ENCODE results near the gene PFKP.

PFKP gene

DNA sequence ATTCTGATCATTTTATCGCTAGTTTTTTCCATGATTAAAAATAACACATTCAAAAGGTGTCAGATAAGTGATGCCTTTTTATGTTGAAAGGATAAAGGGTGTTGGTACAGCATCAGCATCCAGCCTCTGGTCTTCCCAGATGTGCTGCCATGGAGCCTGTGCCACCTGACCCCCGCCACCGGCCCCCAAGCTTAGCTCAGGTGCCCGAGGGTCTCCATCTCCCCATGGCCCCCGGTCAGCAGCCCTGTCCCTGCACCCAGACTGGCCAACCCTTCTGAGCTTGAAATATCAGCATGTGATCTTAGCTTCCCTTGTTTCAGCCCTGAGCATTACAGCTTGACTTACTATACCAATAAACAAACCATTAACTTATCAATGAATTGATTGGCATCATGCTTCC is 24.6 kb downstream of the PFKP start:
- Histone ChIP-seq H3K4me1 (ENCODE audit: insufficient read depth, low read length) (peaks cover 35% of the 10 kb centered on the region), H3K9ac (ENCODE audit: low read depth, low read length) (no peak overlapping the region), H3K36me3 (ENCODE audit: insufficient read depth, low read length) (peaks cover 5% of the 10 kb centered on the region)

DNA sequence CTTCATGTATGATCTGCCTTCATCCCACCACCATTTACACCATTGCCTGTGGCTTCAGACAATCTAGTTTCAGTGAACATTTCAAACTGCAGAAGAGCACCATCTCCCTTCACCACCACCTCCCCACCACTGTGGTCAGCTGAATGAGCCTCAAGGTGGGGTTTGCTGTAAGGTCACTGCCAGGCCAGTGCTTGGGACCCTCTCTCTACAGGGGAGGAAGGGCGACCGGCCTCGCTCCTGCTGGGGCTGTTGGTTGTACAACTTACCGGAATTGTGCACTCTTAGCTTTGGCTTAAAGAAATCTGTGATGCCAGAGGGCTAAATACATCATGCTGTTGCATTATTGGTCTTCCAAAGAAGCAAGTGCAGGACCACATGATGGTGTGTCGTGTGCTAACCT is 26.6 kb downstream of the PFKP start:
- H3K9ac ChIP-seq (ENCODE audit: low read depth, low read length): no peak overlapping the region
- H3K36me3 ChIP-seq (ENCODE audit: insufficient read depth, low read length): peaks cover 5% of the 10 kb centered on the region
- H3K9me3 ChIP-seq (ENCODE audit: control insufficient read depth, insufficient read depth, low read length): no peaks in the 10 kb centered on the region
- H3K4me1 ChIP-seq (ENCODE audit: insufficient read depth, low read length): peaks cover 35% of the 10 kb centered on the region

More for the DNA sequence above, 24.6 kb downstream of the PFKP start:
- H3K9me3 ChIP-seq (ENCODE audit: control insufficient read depth, insufficient read depth, low read length): no peaks in the 10 kb centered on the region

DNA sequence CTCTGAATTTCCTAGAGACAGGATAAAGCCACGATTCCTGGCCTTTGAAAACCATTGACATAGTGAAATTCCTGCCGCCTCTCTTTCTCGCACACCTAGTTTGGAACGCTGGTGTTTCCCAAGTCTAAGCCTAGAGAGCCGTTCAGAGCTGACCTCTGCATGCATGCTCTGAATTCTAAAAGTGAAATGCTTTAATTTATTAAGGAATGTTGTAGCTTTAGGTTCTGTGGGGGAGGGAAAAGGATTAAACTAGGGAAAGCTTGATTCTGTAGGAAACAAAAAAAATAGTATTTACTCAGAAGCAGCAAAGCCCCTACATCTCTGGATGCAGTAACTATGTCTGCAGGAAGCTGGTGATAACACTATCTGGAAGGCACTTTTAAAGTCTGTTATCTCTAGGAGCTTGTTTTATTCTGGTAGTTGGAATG is 27.3 kb downstream of the PFKP start:
- Histone ChIP-seq H3K9me3 (ENCODE audit: control insufficient read depth, insufficient read depth, low read length) (no peaks in the 10 kb centered on the region), H3K9ac (ENCODE audit: low read depth, low read length) (0 out of 2 replicates have a peak overlapping the region, but pooled peaks have one; percentile 13), H3K36me3 (ENCODE audit: insufficient read depth, low read length) (peaks cover 6% of the 10 kb centered on the region), H3K4me1 (ENCODE audit: insufficient read depth, low read length) (peaks cover 35% of the 10 kb centered on the region)

DNA sequence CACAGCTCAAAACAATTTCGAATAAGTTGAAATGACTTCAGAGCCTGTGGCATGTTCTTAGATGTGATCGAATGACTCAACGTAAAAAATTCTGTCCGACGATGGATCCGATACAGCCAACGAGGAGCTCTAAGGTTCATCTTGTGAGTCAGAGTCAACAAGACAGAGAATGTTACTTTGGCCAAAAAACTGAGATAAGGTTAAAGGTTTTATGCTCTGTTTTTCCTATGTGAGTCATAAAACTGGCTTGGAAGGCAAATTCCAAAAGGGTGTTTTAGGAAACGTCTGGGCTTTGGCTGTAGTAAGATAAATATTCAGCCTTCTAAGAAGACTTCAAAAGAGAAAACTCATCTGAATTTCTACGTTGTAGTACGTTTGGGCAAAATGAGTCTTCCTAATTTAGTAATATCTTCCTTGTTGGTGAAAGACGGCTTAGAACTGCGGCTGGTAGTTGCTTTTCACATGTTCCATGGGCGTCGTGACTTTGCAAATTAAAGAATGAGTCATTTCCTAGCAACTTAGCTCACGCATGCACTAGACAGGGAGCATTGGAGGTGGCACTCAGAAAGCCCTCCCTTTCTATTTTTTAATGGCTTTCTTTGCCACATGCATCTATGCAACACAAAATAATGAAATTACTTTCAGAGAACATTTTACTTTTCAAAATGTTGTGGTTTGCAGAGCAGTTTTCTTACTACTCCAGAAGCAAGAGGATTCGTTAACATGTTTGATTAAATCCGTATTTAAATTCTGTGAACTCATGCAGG is 28.2 kb downstream of the PFKP start:
- no peaks in the 10 kb centered on the region for H3K9me3 ChIP-seq (ENCODE audit: control insufficient read depth, insufficient read depth, low read length)
- peaks cover 14% of the 10 kb centered on the region for H3K36me3 ChIP-seq (ENCODE audit: insufficient read depth, low read length)
- no peak overlapping the region for H3K9ac ChIP-seq (ENCODE audit: low read depth, low read length)
- H3K4me1 ChIP-seq (ENCODE audit: insufficient read depth, low read length): peaks cover 30% of the 10 kb centered on the region

DNA sequence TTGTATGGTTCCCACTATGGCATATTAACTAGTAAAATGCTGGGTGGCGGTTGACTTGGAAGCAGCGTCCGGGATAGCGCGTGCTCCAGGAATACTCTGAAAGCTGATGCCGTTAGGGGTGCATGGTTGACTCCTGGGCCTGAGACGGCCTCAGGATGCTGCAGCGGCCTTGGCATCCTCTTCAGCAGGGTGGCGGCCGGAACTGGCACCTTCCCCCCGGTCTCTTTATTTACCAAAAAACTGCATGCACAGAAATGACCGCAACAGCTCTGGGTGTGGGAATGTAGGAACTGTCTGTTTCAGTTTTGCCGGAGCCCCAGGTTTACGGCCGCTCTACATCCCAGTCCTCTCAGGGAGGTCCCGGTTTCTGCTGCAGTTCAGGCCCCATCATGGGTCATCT is 28.8 kb downstream of the PFKP start:
- Histone ChIP-seq H3K36me3 (ENCODE audit: insufficient read depth, low read length) (peaks cover 14% of the 10 kb centered on the region), H3K4me1 (ENCODE audit: insufficient read depth, low read length) (peaks cover 24% of the 10 kb centered on the region), H3K9me3 (ENCODE audit: control insufficient read depth, insufficient read depth, low read length) (no peaks in the 10 kb centered on the region), H3K9ac (ENCODE audit: low read depth, low read length) (no peak overlapping the region)

DNA sequence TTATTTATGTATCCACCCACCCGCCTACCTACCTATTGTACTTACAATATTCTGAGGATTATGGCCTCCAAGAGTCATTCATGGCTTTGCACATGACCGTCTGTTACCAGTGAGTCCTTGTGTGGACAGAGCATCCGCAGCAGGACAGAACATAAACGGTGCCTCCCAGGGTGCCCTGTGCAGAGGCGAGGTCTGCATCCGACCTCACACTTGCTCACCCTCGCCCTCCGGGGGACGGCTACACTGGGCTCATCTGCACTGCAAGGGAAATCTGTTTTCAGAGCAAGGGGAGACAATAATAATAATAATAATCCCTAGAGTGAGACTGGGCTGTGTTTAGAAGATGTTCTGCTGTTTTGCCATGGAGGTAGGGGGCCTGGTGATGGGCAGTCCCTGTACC is 29.8 kb downstream of the PFKP start:
- H3K36me3 ChIP-seq (ENCODE audit: insufficient read depth, low read length): peaks cover 14% of the 10 kb centered on the region
- no peak overlapping the region for H3K9ac ChIP-seq (ENCODE audit: low read depth, low read length)
- no peaks in the 10 kb centered on the region for H3K9me3 ChIP-seq (ENCODE audit: control insufficient read depth, insufficient read depth, low read length)
- peaks cover 24% of the 10 kb centered on the region for H3K4me1 ChIP-seq (ENCODE audit: insufficient read depth, low read length)

DNA sequence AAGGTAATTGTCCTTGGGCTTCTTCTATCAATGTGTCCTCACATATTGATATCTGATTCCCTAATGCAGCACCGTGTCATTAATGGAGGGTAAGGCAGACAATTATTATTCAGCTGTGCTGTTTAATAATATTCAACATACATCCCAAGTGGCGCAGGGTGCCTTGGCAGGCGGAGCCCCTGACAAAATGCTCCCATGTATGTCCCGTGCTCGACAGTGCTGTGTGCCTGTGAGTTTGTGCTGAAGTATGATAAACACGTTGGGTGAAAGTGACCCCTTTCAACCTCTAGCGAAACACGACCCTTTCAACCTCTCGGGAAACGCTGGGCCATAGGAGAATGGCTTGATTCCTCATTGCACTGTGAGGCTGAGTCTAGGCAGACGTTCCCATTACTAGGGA is 31.3 kb downstream of the PFKP start:
- Histone ChIP-seq H3K36me3 (ENCODE audit: insufficient read depth, low read length) (peaks cover 21% of the 10 kb centered on the region), H3K4me1 (ENCODE audit: insufficient read depth, low read length) (peaks cover 24% of the 10 kb centered on the region), H3K9ac (ENCODE audit: low read depth, low read length) (no peak overlapping the region), H3K9me3 (ENCODE audit: control insufficient read depth, insufficient read depth, low read length) (no peaks in the 10 kb centered on the region)

DNA sequence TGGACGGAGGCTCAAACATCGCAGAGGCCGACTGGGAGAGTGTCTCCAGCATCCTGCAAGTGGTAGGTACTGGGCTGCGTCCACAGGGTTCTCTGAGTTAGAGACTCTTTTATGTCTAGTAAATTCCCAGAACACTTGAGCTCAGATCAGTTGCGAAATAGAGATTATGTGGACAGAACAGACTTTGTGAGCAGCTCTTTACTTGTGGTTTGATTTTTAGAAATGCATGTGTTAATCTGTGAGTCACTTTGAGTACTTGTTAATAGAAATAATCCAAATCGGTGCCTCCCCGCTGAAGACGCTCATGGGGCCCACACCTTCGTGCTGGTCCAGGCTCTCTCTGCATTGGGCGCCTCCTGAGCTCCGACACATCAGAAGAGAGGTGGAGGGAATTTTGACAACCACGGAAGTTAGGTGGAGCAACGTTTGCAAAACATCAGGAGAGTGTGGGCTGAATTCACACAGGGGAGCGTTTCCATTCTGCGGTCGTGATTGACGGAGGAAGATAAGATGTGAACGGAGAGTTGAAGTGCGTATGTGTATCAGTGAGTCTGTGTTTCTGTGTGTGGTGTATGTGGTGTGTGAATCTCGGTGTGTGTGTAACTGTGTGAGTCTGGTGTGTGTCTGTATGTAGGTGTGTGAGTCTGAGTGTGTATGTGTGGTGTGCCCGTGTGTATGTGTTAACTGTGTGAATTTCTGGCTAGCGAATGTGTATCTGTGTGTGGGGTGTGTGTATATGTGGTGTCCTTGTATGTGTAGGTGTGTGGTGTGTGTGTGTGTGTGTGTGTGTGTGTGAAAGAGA is 32.1 kb downstream of the PFKP start:
- Histone ChIP-seq H3K36me3 (ENCODE audit: insufficient read depth, low read length) (peaks cover 25% of the 10 kb centered on the region), H3K9me3 (ENCODE audit: control insufficient read depth, insufficient read depth, low read length) (no peaks in the 10 kb centered on the region), H3K4me1 (ENCODE audit: insufficient read depth, low read length) (peaks cover 16% of the 10 kb centered on the region), H3K9ac (ENCODE audit: low read depth, low read length) (no peak overlapping the region)

DNA sequence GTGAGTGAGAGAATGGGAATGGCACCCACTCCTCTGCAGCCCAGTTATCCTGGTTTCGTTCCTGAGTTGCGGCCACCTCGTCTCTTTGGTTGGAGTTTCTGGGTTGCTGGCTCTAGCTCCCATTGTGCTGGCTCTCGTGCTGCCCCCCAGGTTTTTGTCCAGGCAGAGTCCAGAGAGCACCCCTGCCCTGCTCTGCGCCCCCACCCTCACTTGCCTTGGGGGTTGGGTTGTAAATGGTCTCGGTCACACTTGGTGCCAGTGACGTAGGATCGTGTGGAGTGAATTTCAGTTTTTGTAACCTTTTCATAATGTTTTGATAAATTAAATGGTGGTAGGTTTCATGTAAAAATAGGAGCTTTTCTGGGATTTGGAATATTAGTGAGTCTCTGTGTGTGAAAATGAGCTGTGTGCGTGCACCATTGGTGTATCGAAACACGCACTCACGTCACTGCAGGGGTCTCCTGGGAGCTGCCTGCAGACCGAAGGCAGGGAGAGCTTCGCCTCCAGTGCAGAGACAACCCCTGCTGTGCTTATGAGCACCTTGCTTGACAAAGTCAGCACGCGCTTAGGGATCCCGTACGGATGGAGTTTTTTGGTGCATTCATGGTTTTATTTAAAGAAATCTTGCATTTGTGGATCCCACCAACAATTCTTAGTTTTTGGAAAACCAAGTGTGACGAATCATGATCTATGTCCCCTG is 32.9 kb downstream of the PFKP start:
- no peak overlapping the region for H3K9ac ChIP-seq (ENCODE audit: low read depth, low read length)
- H3K4me1 ChIP-seq (ENCODE audit: insufficient read depth, low read length): peaks cover 9% of the 10 kb centered on the region
- peaks cover 29% of the 10 kb centered on the region for H3K36me3 ChIP-seq (ENCODE audit: insufficient read depth, low read length)
- H3K9me3 ChIP-seq (ENCODE audit: control insufficient read depth, insufficient read depth, low read length): no peaks in the 10 kb centered on the region

DNA sequence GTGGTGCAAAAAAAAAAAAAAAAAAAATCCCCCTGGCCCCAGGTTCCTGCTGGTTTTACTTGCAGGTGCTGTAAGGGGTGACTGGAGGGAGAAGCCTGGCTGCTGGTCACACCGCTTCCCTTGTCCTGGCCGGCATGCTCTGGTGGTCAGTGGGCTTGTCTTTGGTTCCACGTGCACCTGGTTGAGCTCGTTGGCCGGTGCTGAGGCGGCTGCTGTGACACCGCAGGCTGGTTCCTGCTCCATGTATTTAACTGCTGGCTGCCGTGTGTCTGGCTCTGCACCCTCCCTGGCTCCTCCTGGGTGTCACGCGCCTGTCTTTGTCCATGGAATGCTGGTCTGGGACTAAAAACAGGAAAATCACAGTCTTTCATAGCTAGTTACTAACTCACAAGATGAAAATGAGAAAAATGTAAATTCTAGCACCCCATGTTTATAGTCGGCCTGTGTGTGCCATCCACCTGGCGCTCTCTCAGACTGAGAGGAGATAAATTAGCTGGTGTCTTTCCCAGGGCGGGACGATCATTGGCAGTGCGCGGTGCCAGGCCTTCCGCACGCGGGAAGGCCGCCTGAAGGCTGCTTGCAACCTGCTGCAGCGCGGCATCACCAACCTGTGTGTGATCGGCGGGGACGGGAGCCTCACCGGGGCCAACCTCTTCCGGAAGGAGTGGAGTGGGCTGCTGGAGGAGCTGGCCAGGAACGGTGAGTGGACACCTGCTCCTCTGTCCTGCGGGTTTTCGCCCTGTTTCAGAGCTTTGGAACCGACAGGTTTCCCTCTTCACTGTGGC is 33.7 kb downstream of the PFKP start:
- Histone ChIP-seq H3K36me3 (ENCODE audit: insufficient read depth, low read length) (peaks cover 36% of the 10 kb centered on the region), H3K9ac (ENCODE audit: low read depth, low read length) (no peak overlapping the region), H3K9me3 (ENCODE audit: control insufficient read depth, insufficient read depth, low read length) (no peaks in the 10 kb centered on the region), H3K4me1 (ENCODE audit: insufficient read depth, low read length) (peaks cover under 1% of the 10 kb centered on the region; the same call in 1 of the 2 replicates)

DNA sequence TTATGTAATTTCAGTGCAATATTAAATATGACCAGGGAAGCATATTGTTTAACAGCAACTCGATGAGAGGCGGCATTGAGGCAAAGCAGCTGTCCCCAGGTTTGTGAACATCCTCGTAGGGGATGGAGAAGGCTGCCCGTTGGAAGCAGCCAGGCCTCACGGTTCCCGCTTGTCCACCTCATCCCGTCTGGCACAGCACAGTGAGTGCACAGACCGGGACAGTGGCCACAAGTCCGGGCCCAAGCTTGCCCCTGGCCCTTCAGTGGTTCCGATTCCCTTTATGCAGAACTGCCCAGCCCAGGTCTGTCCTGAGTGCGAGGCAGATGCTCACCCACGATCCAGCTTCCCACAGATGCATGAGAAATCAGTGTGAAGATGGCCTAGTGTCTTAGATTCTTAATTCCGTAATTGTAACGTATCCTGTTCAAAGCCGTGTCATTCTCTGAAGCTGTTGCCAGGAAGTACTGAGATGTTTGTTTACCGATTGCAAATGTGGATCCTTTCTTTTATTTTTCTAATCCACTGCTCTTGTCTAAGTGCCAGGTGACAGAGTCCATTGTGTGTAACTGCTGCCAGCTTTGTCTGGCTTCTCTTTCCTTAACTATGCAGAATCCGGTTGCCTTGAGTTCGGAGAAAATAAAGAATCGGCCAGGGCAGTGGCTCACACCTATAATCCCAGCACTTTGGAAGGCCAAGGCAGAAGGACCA is 35.5 kb downstream of the PFKP start:
- no peak overlapping the region for H3K9ac ChIP-seq (ENCODE audit: low read depth, low read length)
- H3K36me3 ChIP-seq (ENCODE audit: insufficient read depth, low read length): peaks cover 40% of the 10 kb centered on the region
- H3K4me1 ChIP-seq (ENCODE audit: insufficient read depth, low read length): no peaks in the 10 kb centered on the region; the same call in 1 of the 2 replicates
- no peaks in the 10 kb centered on the region for H3K9me3 ChIP-seq (ENCODE audit: control insufficient read depth, insufficient read depth, low read length)

DNA sequence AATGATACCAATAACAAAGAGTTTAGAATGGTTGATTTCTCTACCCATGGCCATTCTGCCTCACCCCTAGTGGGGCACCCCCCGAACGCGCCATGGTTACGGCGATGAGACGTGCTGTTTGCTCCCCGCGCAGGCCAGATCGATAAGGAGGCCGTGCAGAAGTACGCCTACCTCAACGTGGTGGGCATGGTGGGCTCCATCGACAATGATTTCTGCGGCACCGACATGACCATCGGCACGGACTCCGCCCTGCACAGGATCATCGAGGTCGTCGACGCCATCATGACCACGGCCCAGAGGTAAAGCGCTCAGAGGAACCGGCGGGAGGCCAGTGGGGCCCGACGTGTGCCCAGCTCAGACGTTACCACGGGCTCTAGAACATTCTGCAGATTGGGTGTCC is 36.3 kb downstream of the PFKP start:
- H3K9me3 ChIP-seq (ENCODE audit: control insufficient read depth, insufficient read depth, low read length): no peaks in the 10 kb centered on the region
- H3K4me1 ChIP-seq (ENCODE audit: insufficient read depth, low read length): no peaks in the 10 kb centered on the region; the same call in 1 of the 2 replicates
- peaks cover 45% of the 10 kb centered on the region for H3K36me3 ChIP-seq (ENCODE audit: insufficient read depth, low read length)
- no peak overlapping the region for H3K9ac ChIP-seq (ENCODE audit: low read depth, low read length)

DNA sequence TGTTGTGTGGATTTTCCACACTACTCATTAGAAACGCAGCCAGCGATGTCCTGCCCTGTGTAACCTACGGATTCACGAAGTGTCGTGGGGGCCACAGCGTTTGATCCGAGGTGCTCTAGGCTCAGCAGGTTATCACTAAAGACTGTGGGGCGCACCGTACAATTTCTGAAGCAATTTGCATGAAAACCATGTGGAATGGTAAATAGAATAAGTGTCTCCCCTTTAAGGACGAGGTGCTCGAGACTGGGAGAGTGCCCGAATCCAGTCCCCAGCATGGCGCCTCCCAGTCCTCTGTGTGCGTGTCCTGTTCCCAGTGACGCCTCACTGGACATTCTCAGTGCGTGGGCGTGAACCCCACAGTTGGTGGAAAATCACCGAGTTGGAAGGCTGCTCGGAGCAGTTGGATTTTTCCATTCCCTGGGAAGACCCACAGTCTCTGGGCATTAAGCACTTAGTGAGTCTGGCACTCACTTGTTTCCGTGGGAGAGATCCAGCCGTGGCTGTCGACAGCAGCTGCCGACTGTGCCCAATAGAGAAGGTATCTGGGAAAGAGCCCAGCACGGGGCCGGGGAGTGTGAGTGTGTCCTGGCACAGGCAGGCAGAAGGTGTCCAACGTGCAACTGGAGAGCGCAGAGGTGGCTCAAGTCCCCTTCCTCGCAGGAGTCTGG is 37.0 kb downstream of the PFKP start:
- Histone ChIP-seq H3K9ac (ENCODE audit: low read depth, low read length) (no peak overlapping the region), H3K4me1 (ENCODE audit: insufficient read depth, low read length) (no peaks in the 10 kb centered on the region; the same call in 1 of the 2 replicates), H3K36me3 (ENCODE audit: insufficient read depth, low read length) (peaks cover 45% of the 10 kb centered on the region), H3K9me3 (ENCODE audit: control insufficient read depth, insufficient read depth, low read length) (no peaks in the 10 kb centered on the region)
